H9 (cell line): ENCODE results near the gene ZNF134. TPM values are rescaled to one million over a fixed set of nuclear protein-coding genes. Genes with fewer than 3 reads are reported as not detected.

Experiments
- DNase-seq: peaks from one replicate; pipeline ENCODE4 v3.0.0-alpha.2; 2017
- H2AFZ ChIP-seq: one replicate; pipeline ENCODE4 v1.6.1; 2013; ENCODE audit warnings: mild to moderate bottlenecking, low read length, control low read depth, moderate library complexity
- H2AK5ac ChIP-seq: 2 replicates; pipeline ENCODE4 v1.6.1; 2013; ENCODE audit warnings: low read length, control low read depth, mixed read lengths; ENCODE audit not compliant: insufficient read length
- H2BK120ac ChIP-seq: one replicate; pipeline ENCODE4 v1.6.1; 2013; ENCODE audit warnings: low read depth, mild to moderate bottlenecking, low read length, control low read depth, inconsistent platforms; ENCODE audit not compliant: poor library complexity, severe bottlenecking
- H2BK12ac ChIP-seq: 2 replicates; pipeline ENCODE4 v1.6.1; 2013; ENCODE audit warnings: low read length, control low read depth, mixed read lengths, low read depth; ENCODE audit not compliant: insufficient read length
- H2BK15ac ChIP-seq: 2 replicates; pipeline ENCODE4 v1.6.1; 2013; ENCODE audit warnings: low read depth, low read length, control low read depth
- H2BK20ac ChIP-seq: one replicate; pipeline ENCODE4 v1.6.1; 2013; ENCODE audit warnings: low read depth, mild to moderate bottlenecking, low read length, control low read depth, inconsistent platforms; ENCODE audit not compliant: poor library complexity, severe bottlenecking
- H2BK5ac ChIP-seq: 2 replicates; pipeline ENCODE4 v1.6.1; 2013; ENCODE audit warnings: low read length, control low read depth, mixed read lengths; ENCODE audit not compliant: insufficient read length
- H3K14ac ChIP-seq: 2 replicates; pipeline ENCODE4 v1.6.1; 2013; ENCODE audit warnings: low read length, control low read depth; ENCODE audit not compliant: insufficient read depth
- H3K18ac ChIP-seq: 2 replicates; pipeline ENCODE4 v1.6.1; 2013; ENCODE audit warnings: low read depth, mild to moderate bottlenecking, mixed read lengths, low read length, control low read depth; ENCODE audit not compliant: insufficient read length
- H3K23ac ChIP-seq: 2 replicates; pipeline ENCODE4 v1.6.1; 2013; ENCODE audit warnings: low read length, control low read depth, mixed read lengths, low read depth; ENCODE audit not compliant: insufficient read length
- H3K23me2 ChIP-seq: 2 replicates; pipeline ENCODE4 v1.6.1; 2013; ENCODE audit warnings: low read depth, mild to moderate bottlenecking, mixed read lengths, low read length, control low read depth; ENCODE audit not compliant: insufficient read length, poor library complexity, severe bottlenecking
- H3K27ac ChIP-seq: 2 replicates; pipeline ENCODE4 v1.5.1; 2013; ENCODE audit warnings: low read length, control low read depth, mixed read lengths, low read depth; ENCODE audit not compliant: insufficient read length
- H3K27me3 ChIP-seq: 2 replicates; pipeline ENCODE4 v1.6.1; 2013; ENCODE audit warnings: low read length, control low read depth, inconsistent platforms; ENCODE audit not compliant: insufficient read depth
- H3K4ac ChIP-seq: 2 replicates; pipeline ENCODE4 v1.6.1; 2013; ENCODE audit warnings: low read depth, mild to moderate bottlenecking, control low read depth, inconsistent platforms, low read length, moderate library complexity
- H3K4me1 ChIP-seq: 2 replicates; pipeline ENCODE4 v1.6.1; 2013; ENCODE audit warnings: low read length, control low read depth, inconsistent platforms; ENCODE audit not compliant: insufficient read depth
- H3K4me2 ChIP-seq: 2 replicates; pipeline ENCODE4 v1.6.1; 2013; ENCODE audit warnings: low read length, control low read depth, mixed read lengths; ENCODE audit not compliant: insufficient read length, insufficient read depth
- H3K56ac ChIP-seq: 2 replicates; pipeline ENCODE4 v1.6.1; 2013; ENCODE audit warnings: low read depth, mild to moderate bottlenecking, mixed read lengths, low read length, control low read depth; ENCODE audit not compliant: insufficient read length
- H3K79me1 ChIP-seq: 2 replicates; pipeline ENCODE4 v1.6.1; 2013; ENCODE audit warnings: low read depth, mild to moderate bottlenecking, moderate library complexity, low read length, control low read depth, inconsistent platforms; ENCODE audit not compliant: insufficient read depth, poor library complexity, severe bottlenecking
- H3K79me2 ChIP-seq: 2 replicates; pipeline ENCODE4 v1.6.1; 2013; ENCODE audit warnings: low read length, control low read depth, inconsistent platforms; ENCODE audit not compliant: insufficient read depth
- H3K9ac ChIP-seq: 2 replicates; pipeline ENCODE4 v1.6.1; 2013; ENCODE audit warnings: low read length, control low read depth, mixed read lengths; ENCODE audit not compliant: insufficient read length; ENCODE audit errors: extremely low read depth
- H3K9me3 ChIP-seq: one replicate; pipeline ENCODE4 v1.6.1; 2013; ENCODE audit warnings: low read depth, low read length, inconsistent platforms; ENCODE audit not compliant: control insufficient read depth
- H3T11ph ChIP-seq: one replicate; pipeline ENCODE4 v1.6.1; 2013; ENCODE audit warnings: mild to moderate bottlenecking, low read length, control low read depth, inconsistent platforms
- H4K20me1 ChIP-seq: one replicate; pipeline ENCODE4 v1.6.1; 2013; ENCODE audit not compliant: control insufficient read depth, insufficient read length, insufficient read depth
- H4K5ac ChIP-seq: 2 replicates; pipeline ENCODE4 v1.6.1; 2013; ENCODE audit warnings: low read depth, mild to moderate bottlenecking, mixed read lengths, low read length, control low read depth; ENCODE audit not compliant: insufficient read length
- H4K8ac ChIP-seq: replicated peaks from 2 replicates; pipeline ENCODE4 v1.6.1; 2013; ENCODE audit warnings: low read length, control low read depth, mixed read lengths, low read depth; ENCODE audit not compliant: insufficient read length
- H4K91ac ChIP-seq: 2 replicates; pipeline ENCODE4 v1.6.1; 2013; ENCODE audit warnings: low read depth, mild to moderate bottlenecking, moderate library complexity, mixed read lengths, low read length, control low read depth; ENCODE audit not compliant: insufficient read length
- H3K27ac Mint-ChIP-seq, 3 experiments: 2 replicates in 2 of 3; 3 replicates in 1 of 3; pipeline ENCODE4 v1.8.0; 2020 to 2021; ENCODE audit warnings: mixed read lengths in 3 of 3, mild to moderate bottlenecking in 1 of 3, moderate library complexity in 1 of 3
- H3K27me3 Mint-ChIP-seq: 2 replicates; pipeline ENCODE4 v1.8.0; 2021; ENCODE audit warnings: low read depth, mild to moderate bottlenecking, moderate library complexity, mixed read lengths
- H3K36me3 Mint-ChIP-seq, 3 experiments: 2 replicates in 2 of 3; 3 replicates in 1 of 3; pipeline ENCODE4 v1.8.0; 2020 to 2021; ENCODE audit warnings: low read depth in 3 of 3, mixed read lengths in 3 of 3; ENCODE audit not compliant: insufficient read depth in 1 of 3
- H3K4me1 Mint-ChIP-seq, 2 experiments: 2 replicates each; pipeline ENCODE4 v1.8.0; 2020; ENCODE audit warnings: mixed read lengths in 2 of 2
- H3K4me3 Mint-ChIP-seq, 2 experiments: 2 replicates in 1 of 2; 3 replicates in 1 of 2; pipeline ENCODE4 v1.8.0; 2020 to 2021; ENCODE audit warnings: mild to moderate bottlenecking in 2 of 2, mixed read lengths in 2 of 2, moderate library complexity in 1 of 2
- H3K9me3 Mint-ChIP-seq, 2 experiments: 2 replicates in 1 of 2; 3 replicates in 1 of 2; pipeline ENCODE4 v1.8.0; 2020; ENCODE audit warnings: mild to moderate bottlenecking in 2 of 2, mixed read lengths in 2 of 2, moderate library complexity in 1 of 2
- WGBS: extraction: QIAGEN DNeasy Blood & Tissue Kit; methylation state at CpG from one replicate; pipeline ENCODE4 v1.1.7; 2013; ENCODE audit warnings: missing lambda C conversion rate, low lambda C conversion rate, mixed read lengths; ENCODE audit not compliant: insufficient read length; ENCODE audit errors: extremely low coverage; 5-methylcytosine and 5-hydroxymethylcytosine counted together
- total RNA-seq: library from RNA; stranded (reverse); gene quantifications from 2 replicates; pipeline ENCODE4 v1.2.1, GENCODE V29; 2021
- TF ChIP-seq, protein P1 (sequence below): fragments of 200-600 bp; sonication (generic); conservative IDR thresholded peaks from 3 replicates; pipeline ENCODE4 v1.8.0; 2021; ENCODE audit warnings: antibody characterized with exemption, mild to moderate bottlenecking

Gene ZNF134
- total RNA-seq, 1 experiment from 2014 or later: 44.1 TPM

DNA sequence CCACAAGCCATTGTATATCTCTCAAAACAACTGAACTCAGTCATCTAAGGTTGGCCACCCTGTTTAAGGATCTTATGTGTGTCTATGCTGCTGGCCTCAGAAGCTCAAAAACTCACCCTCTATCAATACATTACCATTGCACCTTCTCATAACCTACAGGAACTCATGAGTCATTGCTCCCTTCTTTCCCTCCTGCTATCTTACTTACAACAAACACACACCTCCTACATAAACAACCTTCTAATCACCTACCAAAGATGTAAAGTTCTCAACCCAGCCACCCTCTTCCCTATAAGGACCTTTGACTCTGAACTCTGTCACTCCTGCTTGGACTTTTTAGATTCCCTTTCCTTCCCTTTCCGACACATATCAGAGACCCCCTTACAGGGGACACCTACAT is 41.4 kb downstream of the ZNF134 start:
- no peak overlapping the region for H3K27ac ChIP-seq
- H2BK5ac ChIP-seq: no peak overlapping the region
- H3K9me3 ChIP-seq: no peaks in the 10 kb centered on the region
- no peaks in the 10 kb centered on the region for H3K79me1 ChIP-seq
- Mint-ChIP-seq H3K27ac (no peak overlapping the region), H3K36me3 (no peaks in the 10 kb centered on the region; a peak in 2 of 7 replicates), H3K4me1 (peaks cover 5 to 6% of the 10 kb centered on the region in 2 experiments; a peak in 3 of 4 replicates), H3K27me3 (peaks cover 61% of the 10 kb centered on the region), H3K9me3 (peaks cover 0 to 18% of the 10 kb centered on the region in 2 experiments), H3K4me3 (no peak overlapping the region)
- H4K20me1 ChIP-seq: no peaks in the 10 kb centered on the region
- no peak overlapping the region for H4K91ac ChIP-seq
- H3K4ac ChIP-seq: no peak overlapping the region
- no peak overlapping the region for H3K56ac ChIP-seq
- no peak overlapping the region for H2AFZ ChIP-seq
- H3K27me3 ChIP-seq: no peaks in the 10 kb centered on the region
- no peak overlapping the region for H2BK120ac ChIP-seq
- no peak overlapping the region for H2AK5ac ChIP-seq
- H3K4me2 ChIP-seq: no peak overlapping the region
- no peak overlapping the region for H3K14ac ChIP-seq
- no peak overlapping the region for H2BK20ac ChIP-seq
- H3K4me1 ChIP-seq: peaks cover 4% of the 10 kb centered on the region; the same call in 1 of the 2 replicates
- H3K23ac ChIP-seq: no peak overlapping the region
- H3K9ac ChIP-seq: no peak overlapping the region
- H4K5ac ChIP-seq: no peak overlapping the region
- H2BK12ac ChIP-seq: no peak overlapping the region
- no peak for DNase-seq
- no peaks in the 10 kb centered on the region for H3K79me2 ChIP-seq
- H3K18ac ChIP-seq: no peak overlapping the region
- no peaks in the 10 kb centered on the region for H3K23me2 ChIP-seq
- H4K8ac ChIP-seq: no peak overlapping the region
- TF ChIP-seq, protein P1, sequence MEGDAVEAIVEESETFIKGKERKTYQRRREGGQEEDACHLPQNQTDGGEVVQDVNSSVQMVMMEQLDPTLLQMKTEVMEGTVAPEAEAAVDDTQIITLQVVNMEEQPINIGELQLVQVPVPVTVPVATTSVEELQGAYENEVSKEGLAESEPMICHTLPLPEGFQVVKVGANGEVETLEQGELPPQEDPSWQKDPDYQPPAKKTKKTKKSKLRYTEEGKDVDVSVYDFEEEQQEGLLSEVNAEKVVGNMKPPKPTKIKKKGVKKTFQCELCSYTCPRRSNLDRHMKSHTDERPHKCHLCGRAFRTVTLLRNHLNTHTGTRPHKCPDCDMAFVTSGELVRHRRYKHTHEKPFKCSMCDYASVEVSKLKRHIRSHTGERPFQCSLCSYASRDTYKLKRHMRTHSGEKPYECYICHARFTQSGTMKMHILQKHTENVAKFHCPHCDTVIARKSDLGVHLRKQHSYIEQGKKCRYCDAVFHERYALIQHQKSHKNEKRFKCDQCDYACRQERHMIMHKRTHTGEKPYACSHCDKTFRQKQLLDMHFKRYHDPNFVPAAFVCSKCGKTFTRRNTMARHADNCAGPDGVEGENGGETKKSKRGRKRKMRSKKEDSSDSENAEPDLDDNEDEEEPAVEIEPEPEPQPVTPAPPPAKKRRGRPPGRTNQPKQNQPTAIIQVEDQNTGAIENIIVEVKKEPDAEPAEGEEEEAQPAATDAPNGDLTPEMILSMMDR: no peak
- H3T11ph ChIP-seq: no peak overlapping the region
- H2BK15ac ChIP-seq: no peak overlapping the region
- no CpG with 5 or more reads among the region's 1 CpG for whole genome bisulfite sequencing
